GM18858 (cell line): ENCODE measurements around the gene SCARB2.
A peak's percentile ranks its signal among the peaks of the same experiment; 100 is the strongest.
"Not testable (repeated sequence)": the region's sequence is repeated elsewhere in the genome, so short reads cannot be mapped to it uniquely, and the experiment has no call there.

ENCODE experiments used
- ATAC-seq: cut with Tn5 transposase; IDR thresholded peaks from one replicate; pipeline ENCODE4 v1.9.1; 2021; ENCODE audit not compliant: unreplicated experiment

SCARB2 gene

GRCh38 chr4:76213415-76214176 lies at the start of gene SCARB2:
SCARB2 (minus strand) TSS chr4:76213824; CDS start chr4:76213543, 281 bp downstream.
- ATAC-seq, result peak; percentile 64

DNA sequence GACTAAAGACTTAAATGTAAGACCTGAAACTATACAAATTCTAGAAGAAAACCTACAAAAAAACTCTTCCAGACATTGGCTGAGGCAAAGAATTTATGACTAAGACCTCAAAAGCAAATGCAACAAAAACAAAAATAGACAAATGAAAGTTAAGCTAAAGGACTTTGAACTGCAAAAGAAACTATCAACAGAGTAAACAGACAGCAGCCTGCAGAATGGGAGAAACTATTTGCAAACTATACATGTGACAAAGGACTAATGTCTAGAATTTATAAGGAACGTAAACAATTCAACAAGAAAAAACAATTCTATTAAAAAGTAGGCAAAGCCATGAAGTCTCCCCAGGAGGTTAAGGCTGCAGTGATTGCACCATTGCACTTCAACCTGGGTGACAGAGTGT lies 46.9 kb upstream of the SCARB2 start:
- no peak for ATAC-seq

DNA sequence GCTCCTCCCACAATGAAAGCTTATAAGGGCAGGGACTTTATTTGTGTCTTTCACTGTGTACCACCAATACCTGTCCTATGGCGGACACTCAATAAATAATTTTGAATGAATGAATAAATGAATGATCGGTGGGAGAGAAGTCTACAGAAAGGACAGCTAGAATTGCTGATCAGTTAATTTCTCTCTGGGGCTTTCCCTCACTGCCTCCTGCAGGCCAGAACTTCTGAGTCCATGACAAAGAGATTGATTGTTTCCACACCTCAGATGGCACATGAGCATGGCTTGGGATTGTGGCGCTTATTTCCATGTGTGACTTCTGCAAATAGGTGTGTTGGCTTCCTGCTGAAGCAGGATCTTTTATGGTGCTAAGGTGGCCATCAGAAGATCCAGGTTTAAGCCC lies 44.2 kb upstream of the SCARB2 start:
- ATAC-seq, result no peak

DNA sequence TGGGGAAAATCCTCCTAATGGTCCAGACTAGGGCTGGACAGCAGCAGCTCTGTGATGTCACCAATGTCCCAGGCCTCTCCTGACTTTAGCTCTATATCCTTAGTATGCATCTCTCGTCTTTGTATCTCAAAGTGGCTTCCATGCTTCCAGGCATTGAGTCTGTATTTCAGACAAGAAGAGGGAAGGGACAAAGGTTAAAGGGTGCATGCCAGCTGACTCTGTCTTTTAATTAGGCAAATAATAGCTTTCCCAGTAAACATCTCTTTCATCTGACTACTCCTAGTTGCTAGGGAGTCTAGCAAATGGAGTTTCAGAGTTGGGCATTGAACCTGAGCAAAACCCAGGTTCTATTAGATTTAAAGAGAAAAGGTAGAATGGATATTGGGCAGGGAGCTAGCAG lies 43.3 kb upstream of the SCARB2 start:
- ATAC-seq, result no peak

DNA sequence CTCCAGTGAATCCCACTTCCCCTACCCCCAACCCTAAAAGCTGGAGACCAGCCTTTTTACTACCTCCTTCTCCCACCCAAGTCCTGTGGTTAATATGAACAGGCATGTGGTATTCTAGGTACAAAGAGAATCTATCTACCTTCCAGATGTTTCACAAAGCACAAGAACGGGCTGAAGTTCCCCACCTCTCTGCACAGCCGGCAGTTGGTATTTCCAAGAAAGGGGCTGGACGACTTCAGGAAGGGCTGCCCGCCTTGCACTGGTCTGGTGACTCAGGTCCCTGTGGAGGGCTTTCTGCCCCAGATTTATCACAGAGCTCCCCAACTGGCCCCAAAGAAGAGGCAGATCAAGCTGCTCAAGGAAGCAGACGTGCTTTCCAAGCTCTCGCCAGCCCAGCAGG lies 42.4 kb upstream of the SCARB2 start:
- no peak for ATAC-seq

- no peak for ATAC-seq
These were observed 39.9 kb upstream of the SCARB2 start for GRCh38 chr4:76253511-76253910.

GRCh38 chr4:76252271-76252653 lies 38.6 kb upstream of the SCARB2 start:
- ATAC-seq, result no peak

DNA sequence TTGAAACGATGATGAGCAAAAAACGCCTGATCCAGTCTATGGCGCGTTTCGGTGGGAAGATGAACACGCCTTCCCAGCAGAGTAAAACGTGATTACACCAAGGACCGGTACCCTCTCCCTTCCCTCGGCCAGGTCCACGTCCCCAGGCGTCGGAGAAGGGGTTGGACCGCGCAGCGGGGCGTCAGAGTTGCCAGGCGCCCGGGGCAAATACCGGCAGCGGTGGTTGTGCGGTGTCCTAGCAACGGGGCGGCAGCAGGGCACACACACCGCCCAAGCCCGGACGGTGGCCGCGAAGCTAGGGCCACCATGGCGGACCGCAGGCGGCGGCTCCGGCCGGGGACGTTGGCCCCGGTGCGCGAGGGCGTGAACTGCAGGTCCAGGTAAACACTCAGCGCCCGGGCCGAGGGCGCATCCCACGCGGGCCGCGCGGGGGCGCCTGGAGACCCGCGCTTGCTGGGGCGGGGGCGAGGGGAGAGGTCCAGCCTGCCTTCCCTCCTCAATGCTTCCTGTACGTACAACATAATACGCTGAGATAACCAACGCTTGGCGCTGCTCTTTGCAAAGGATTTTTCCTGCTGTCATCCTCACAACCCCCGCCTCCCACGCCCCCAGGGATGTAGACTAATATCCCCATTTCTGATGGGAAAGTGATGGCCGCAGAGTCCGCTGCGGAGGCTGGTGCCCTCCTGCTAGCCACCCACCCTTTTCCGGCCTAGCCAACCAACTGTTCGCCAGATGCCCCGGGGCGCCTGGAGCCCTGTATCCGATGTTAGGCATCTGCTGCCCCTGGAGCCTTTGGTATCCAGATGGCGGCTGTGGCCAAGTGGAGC lies 38.0 kb upstream of the SCARB2 start, which contains the start of gene FAM47E:
FAM47E (plus strand) TSS at position 281 of the 830 bp plus-strand sequence; CDS start at position 307, 26 bp downstream.
- no peak for ATAC-seq

- no peak for ATAC-seq
These were observed 37.3 kb upstream of the SCARB2 start for GRCh38 chr4:76250962-76251361.

DNA sequence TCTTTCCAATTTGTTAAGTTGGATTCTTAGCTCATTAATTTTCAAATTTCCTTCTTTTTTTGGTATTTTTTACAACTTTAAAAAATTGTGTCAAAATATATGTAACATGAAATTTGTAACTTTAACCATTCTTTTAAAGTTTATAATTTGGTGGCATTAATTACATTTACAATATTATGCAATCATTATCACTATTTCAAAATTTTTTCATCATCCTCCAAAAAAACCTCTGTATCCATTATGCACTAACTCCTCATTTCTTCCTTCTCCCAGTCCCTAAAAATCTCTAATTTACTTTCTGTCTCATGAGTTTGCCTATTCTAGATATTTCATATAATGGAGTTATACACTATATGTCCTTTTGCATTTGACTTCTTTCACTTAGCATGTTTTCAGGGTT lies 33.2 kb upstream of the SCARB2 start:
- ATAC-seq, result no peak

GRCh38 chr4:76246025-76246424 lies 32.4 kb upstream of the SCARB2 start:
- no peak for ATAC-seq

DNA sequence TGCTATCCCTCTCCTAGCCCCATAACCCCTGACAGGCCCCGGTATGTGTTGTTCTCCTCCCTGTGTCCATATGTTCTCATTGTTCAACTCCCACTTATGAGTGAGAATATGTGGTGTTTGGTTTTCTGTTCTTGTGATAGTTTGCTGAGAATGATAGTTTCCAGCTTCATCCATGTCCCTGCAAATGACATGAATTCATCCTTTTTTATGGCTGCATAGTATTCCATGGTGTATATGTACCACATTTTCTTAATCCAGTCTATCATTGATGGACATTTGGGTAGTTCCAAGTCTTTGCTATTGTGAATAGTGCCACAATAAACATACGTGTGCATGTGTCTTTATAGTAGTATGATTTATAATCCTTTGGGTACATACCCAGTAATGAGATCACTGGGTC lies 30.3 kb upstream of the SCARB2 start:
- not testable (repeated sequence) for ATAC-seq

- ATAC-seq, result no peak
These were observed 26.6 kb upstream of the SCARB2 start for GRCh38 chr4:76240236-76240635.

GRCh38 chr4:76238701-76239100 lies 25.1 kb upstream of the SCARB2 start:
- ATAC-seq, result no peak

- ATAC-seq, result no peak
These were observed 24.6 kb upstream of the SCARB2 start for GRCh38 chr4:76238236-76238635.

DNA sequence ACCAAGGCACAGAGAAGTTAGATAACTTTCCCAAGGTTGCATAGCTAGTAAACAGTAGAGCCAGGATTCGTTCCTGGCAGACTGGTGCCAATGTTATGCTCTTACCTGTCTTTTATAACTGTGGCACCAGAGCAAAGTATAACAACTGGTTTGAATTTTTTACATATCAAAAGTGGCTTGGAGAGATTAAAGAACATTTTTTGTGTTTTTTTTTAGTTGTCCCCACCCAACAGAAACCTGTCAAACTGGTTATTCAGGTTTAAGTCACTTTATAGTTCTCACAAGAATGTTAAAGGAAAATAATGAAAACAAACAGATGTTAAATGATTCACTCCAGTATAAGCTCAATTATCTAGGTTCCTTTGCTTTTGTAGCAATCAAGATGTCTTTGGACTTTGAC lies 22.3 kb upstream of the SCARB2 start:
- no peak for ATAC-seq

- no peak for ATAC-seq
These were observed 21.8 kb upstream of the SCARB2 start for GRCh38 chr4:76235407-76235806.

DNA sequence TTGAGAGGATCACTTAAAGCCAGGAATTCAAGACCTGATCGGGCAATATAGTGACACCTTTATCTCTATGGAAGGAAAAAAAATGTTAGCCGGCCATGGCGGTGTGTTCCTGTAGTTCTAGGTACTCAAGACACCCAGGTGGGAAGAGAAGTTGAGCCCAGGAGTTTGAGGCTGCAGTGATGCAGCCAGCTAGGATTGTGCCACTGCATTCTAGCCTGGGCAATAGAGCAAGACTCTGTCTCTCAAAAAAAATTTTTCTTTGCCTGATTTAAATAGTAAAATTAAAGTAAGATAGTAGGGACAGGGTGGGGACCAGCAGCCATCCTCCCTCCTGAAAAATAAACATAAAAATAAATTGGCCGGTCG lies 21.0 kb upstream of the SCARB2 start:
- no peak for ATAC-seq

DNA sequence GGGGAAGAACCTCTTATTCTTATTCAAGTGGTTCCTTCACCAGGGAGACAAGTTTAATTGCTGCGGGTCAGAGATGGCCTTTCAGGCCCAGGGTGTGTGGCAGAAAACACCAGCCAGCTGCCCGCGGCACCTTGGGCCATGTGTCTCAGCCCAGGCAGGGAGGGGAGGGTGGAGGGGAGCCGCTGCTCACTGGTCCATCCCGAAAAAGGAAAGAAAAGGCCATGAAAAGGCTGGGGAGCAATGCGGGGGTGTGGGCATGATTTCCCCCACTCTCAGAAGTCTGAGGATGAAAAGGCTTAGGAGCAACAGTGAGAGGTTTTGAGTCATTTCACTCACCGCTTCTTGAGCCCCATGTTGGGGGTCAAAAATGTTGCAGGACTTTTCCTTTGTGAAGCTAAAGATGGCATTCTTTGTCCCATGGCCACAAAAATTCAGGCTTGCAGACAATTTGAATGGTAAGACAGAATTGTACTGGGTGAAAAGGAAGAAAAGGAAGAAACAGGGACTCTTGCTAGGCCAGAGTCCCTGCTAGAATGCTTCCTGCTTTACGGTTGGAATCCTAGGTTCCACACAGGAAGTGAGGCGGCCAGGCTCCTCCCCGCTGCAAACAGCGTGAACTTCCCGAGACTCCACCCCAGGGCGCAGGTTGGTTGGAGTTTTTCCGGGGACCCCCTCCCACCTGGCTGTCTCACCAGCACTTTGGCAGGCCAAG lies 20.5 kb upstream of the SCARB2 start:
- ATAC-seq, result no peak

DNA sequence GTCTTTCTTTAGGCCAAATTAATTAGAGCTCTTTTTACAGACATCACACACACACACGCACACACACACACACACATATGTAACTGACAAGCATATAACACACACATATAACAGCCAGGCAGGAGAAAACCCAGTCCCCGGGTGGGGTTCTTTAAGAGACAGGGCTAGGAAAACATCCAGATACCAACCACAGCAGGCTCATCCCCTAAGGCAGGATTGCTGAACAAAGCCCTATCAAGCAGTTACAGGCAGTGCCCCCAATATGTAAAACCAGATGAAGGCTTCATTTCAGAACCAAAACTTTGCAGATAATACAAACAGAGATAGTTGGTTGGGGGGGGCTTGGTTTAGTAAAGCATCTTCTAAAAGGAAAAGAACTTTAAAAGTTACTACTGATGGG lies 19.9 kb upstream of the SCARB2 start:
- no peak for ATAC-seq

DNA sequence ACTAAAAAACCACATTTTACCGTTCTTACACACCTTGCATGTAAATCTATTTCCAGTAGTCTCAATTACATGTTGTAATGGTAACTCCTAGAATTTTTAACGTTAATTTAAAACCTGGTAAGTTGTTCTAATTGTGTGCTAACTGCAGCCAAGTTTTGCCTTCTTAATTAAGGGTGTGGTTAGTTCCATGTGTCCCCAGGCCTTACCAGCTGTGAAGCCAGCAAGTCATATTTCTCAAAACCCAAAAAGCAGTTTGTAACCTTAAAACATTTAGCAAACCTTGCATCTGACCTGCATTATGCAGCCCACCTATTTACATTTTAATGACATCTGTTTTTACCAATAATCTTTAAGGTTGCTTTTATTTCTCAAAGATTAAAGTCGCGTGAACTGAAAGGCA lies 19.5 kb upstream of the SCARB2 start:
- no peak for ATAC-seq

- no peak for ATAC-seq
These were observed 19.1 kb upstream of the SCARB2 start for GRCh38 chr4:76232681-76233080.
